Erythroblast (primary cell): ENCODE results near the gene TMEM120B.

ENCODE experiments used
- GATA1 ChIP-seq: IDR thresholded peaks from 2 replicates; pipeline ENCODE4 v1.6.1; 2011; ENCODE audit warnings: low read depth, mild to moderate bottlenecking, control low read depth, low read length, moderate library complexity
- POLR2A ChIP-seq: IDR thresholded peaks from 2 replicates; pipeline ENCODE4 v1.6.1; 2011; ENCODE audit warnings: mild to moderate bottlenecking, low read length

GRCh38 chr12:121741743-121742142 is 29.2 kb downstream of the TMEM120B start:
- TF ChIP-seq POLR2A (no peak), GATA1 (no peak)
